Measurements from ENCODE around the gene MPV17. TPM values are rescaled to one million over a fixed set of nuclear protein-coding genes. Genes with fewer than 3 reads are reported as not detected.

The MPV17 gene
- total RNA-seq, 1 experiment from 2014 or later, result 59.4 TPM

DNA sequence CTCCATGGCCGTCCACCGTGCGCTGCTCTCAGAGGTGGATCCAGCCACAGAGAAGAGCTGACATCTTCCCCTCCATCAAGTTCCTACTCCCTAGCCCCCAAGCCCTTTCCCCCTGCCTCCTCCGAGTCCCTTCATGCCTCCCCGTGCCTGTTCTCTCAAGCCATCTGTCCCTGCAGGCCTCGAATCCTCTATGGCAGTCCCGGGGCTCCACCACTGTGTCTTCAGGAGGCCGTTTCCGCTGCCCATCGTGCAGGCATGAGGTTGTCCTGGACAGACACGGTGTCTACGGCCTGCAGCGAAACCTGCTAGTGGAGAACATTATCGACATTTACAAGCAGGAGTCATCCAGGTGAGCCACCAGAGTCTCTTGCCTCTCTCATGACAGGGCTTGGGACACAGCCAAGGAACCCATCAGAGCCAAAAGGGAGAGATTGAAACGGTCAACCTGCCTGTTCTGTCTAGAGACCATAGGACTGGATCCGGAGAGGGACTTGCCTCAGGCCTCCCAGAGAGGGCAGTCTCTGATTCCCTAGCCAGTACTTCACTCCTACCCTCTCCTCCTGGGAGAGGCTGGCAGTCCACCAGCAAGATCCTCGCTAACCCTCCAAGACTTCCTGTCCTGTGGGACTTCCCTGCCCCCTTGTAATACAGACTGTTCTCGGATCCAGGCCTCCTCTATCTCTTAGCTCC is 24.4 kb downstream of the MPV17 start:
- no peak for DNase-seq
- no peak overlapping the region for H3K27ac ChIP-seq (ENCODE audit: insufficient read length, low read depth, low read length)
- no peaks in the 10 kb centered on the region for H3K79me1 ChIP-seq (ENCODE audit: insufficient read depth, low read depth, low read length, poor library complexity, severe bottlenecking)
- Mint-ChIP-seq H3K27ac (peak overlapping the region in 1 of 3 experiments; percentile 29; a peak in 1 of 7 replicates), H3K9me3 (no peaks in the 10 kb centered on the region), H3K27me3 (ENCODE audit: low read depth) (no peaks in the 10 kb centered on the region), H3K4me3 (no peak overlapping the region), H3K36me3 (ENCODE audit: insufficient read depth in 1 of 3, low read depth in 3 of 3) (no peaks in the 10 kb centered on the region), H3K4me1 (peaks cover 4% of the 10 kb centered on the region in 2 experiments; a peak in 2 of 4 replicates)
- H3K4ac ChIP-seq (ENCODE audit: low read depth, low read length), result no peak overlapping the region
- no peak overlapping the region for H3K9ac ChIP-seq (ENCODE audit: extremely low read depth, insufficient read length, low read length)
- H2BK5ac ChIP-seq (ENCODE audit: insufficient read length, low read length), result no peak overlapping the region
- H2AK5ac ChIP-seq (ENCODE audit: insufficient read length, low read length), result no peak overlapping the region
- no peaks in the 10 kb centered on the region for H3K9me3 ChIP-seq (ENCODE audit: control insufficient read depth, low read depth, low read length)
- no peaks in the 10 kb centered on the region for H3K4me1 ChIP-seq (ENCODE audit: insufficient read depth, low read length)
- no peak overlapping the region for H2BK12ac ChIP-seq (ENCODE audit: insufficient read length, low read depth, low read length)
- no peak overlapping the region for H2BK20ac ChIP-seq (ENCODE audit: low read depth, low read length, poor library complexity, severe bottlenecking)
- H2AFZ ChIP-seq (ENCODE audit: low read length), result no peak overlapping the region
- no peak overlapping the region for H3T11ph ChIP-seq (ENCODE audit: low read length)
- H3K27me3 ChIP-seq (ENCODE audit: insufficient read depth, low read length), result no peaks in the 10 kb centered on the region
- H4K20me1 ChIP-seq (ENCODE audit: control insufficient read depth, insufficient read depth, insufficient read length), result no peaks in the 10 kb centered on the region
- no CpG with 5 or more reads among the region's 18 CpGs for WGBS (ENCODE audit: extremely low coverage, insufficient read length, low lambda C conversion rate)
- no peak overlapping the region for H3K23ac ChIP-seq (ENCODE audit: insufficient read length, low read depth, low read length)
- no peak overlapping the region for H3K4me2 ChIP-seq (ENCODE audit: insufficient read depth, insufficient read length, low read length)
- H4K91ac ChIP-seq (ENCODE audit: insufficient read length, low read depth, low read length), result no peak overlapping the region
- H2BK120ac ChIP-seq (ENCODE audit: low read depth, low read length, poor library complexity, severe bottlenecking), result no peak overlapping the region
- H2BK15ac ChIP-seq (ENCODE audit: low read depth, low read length), result no peak overlapping the region
- H3K79me2 ChIP-seq (ENCODE audit: insufficient read depth, low read length), result no peaks in the 10 kb centered on the region
- H3K23me2 ChIP-seq (ENCODE audit: insufficient read length, low read depth, low read length, poor library complexity, severe bottlenecking), result no peaks in the 10 kb centered on the region
- no peak overlapping the region for H3K56ac ChIP-seq (ENCODE audit: insufficient read length, low read depth, low read length)
- no peak overlapping the region for H4K5ac ChIP-seq (ENCODE audit: insufficient read length, low read depth, low read length)
- no peak for TF ChIP-seq CTCF (conservative IDR thresholded peaks at IDR 0.05)
- H3K14ac ChIP-seq (ENCODE audit: insufficient read depth, low read length), result no peak overlapping the region; the same call in 1 of the 2 replicates
- no peak overlapping the region for H4K8ac ChIP-seq (replicated peaks; ENCODE audit: insufficient read length, low read depth, low read length)
- no peak overlapping the region for H3K18ac ChIP-seq (ENCODE audit: insufficient read length, low read depth, low read length)
